Choroid plexus epithelial cell (primary cell): ENCODE data around the gene NCKAP5.

Experiments
- DNase-seq: peaks from one replicate; pipeline ENCODE4 v3.0.0-alpha.2; 2010; ENCODE audit warnings: low read depth
- H3K4me3 ChIP-seq: 2 replicates; pipeline ENCODE4 v1.5.1; 2011; ENCODE audit warnings: low read depth, mild to moderate bottlenecking, control low read depth, low read length, moderate library complexity
- CTCF ChIP-seq: conservative IDR thresholded peaks from 2 replicates; pipeline ENCODE4 v1.5.1; 2011; ENCODE audit warnings: low read depth, mild to moderate bottlenecking, control low read depth, inconsistent platforms, low read length, moderate library complexity

The NCKAP5 gene

GRCh38 chr2:132999421-132999820 lies 568.8 kb downstream of the NCKAP5 start:
- no peak for DNase-seq
- TF ChIP-seq CTCF = no peak
- no peak overlapping the region for H3K4me3 ChIP-seq

- no peak overlapping the region for H3K4me3 ChIP-seq
- no peak for DNase-seq
- TF ChIP-seq CTCF = no peak
These were observed 570.0 kb downstream of the NCKAP5 start for GRCh38 chr2:132998221-132998620.

GRCh38 chr2:132991471-132992045 lies 576.7 kb downstream of the NCKAP5 start:
- H3K4me3 ChIP-seq = no peak overlapping the region
- no peak for DNase-seq
- no peak for TF ChIP-seq CTCF

GRCh38 chr2:132984731-132985130 lies 583.5 kb downstream of the NCKAP5 start:
- no peak for TF ChIP-seq CTCF
- H3K4me3 ChIP-seq = no peak overlapping the region
- no peak for DNase-seq

GRCh38 chr2:132980304-132980703 lies 588.0 kb downstream of the NCKAP5 start:
- no peak for DNase-seq
- TF ChIP-seq CTCF = no peak
- no peak overlapping the region for H3K4me3 ChIP-seq

GRCh38 chr2:132979339-132980093 lies 588.7 kb downstream of the NCKAP5 start:
- no peak for TF ChIP-seq CTCF
- H3K4me3 ChIP-seq = no peak overlapping the region
- DNase-seq = no peak

GRCh38 chr2:132978840-132979239 lies 589.4 kb downstream of the NCKAP5 start:
- DNase-seq = no peak
- H3K4me3 ChIP-seq = no peak overlapping the region

More at GRCh38 chr2:132978840-132979239, 589.4 kb downstream of the NCKAP5 start:
- TF ChIP-seq CTCF = no peak
